ENCODE data around the gene AASDH.

The AASDH gene

DNA sequence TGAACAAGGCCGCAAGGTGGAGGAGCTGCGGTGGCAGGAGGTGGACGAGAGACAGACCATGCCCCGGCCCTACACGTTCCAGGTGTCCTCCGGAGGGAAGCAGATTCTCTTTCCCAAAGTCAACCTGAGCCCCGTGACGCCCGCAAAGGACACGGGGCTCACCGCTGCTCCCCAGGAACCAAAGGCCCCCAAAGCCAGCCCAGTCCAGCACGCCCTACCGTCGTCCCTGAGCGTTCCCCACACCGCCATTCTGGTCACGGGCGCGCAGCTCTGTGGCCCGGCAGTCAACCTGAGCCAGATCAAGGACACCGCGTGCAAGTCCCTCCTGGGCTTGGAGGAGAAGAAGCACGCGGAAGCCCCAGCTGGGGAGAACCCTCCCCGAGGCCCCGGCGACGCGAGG, 72.2 kb downstream of the AASDH start:
- TF ChIP-seq, protein P1, sequence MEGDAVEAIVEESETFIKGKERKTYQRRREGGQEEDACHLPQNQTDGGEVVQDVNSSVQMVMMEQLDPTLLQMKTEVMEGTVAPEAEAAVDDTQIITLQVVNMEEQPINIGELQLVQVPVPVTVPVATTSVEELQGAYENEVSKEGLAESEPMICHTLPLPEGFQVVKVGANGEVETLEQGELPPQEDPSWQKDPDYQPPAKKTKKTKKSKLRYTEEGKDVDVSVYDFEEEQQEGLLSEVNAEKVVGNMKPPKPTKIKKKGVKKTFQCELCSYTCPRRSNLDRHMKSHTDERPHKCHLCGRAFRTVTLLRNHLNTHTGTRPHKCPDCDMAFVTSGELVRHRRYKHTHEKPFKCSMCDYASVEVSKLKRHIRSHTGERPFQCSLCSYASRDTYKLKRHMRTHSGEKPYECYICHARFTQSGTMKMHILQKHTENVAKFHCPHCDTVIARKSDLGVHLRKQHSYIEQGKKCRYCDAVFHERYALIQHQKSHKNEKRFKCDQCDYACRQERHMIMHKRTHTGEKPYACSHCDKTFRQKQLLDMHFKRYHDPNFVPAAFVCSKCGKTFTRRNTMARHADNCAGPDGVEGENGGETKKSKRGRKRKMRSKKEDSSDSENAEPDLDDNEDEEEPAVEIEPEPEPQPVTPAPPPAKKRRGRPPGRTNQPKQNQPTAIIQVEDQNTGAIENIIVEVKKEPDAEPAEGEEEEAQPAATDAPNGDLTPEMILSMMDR (IDR thresholded peaks at IDR 0.05; ENCODE audit: low read depth, low read length, missing control alignments), result no peak
- no peak for DNase-seq (ENCODE audit: low read depth)
- no peak overlapping the region for H3K4me3 ChIP-seq (ENCODE audit: low read depth, low read length)
- in situ Hi-C loops (cut with HindIII; ENCODE audit: low sequenced_read_pairs), result no loop called here

DNA sequence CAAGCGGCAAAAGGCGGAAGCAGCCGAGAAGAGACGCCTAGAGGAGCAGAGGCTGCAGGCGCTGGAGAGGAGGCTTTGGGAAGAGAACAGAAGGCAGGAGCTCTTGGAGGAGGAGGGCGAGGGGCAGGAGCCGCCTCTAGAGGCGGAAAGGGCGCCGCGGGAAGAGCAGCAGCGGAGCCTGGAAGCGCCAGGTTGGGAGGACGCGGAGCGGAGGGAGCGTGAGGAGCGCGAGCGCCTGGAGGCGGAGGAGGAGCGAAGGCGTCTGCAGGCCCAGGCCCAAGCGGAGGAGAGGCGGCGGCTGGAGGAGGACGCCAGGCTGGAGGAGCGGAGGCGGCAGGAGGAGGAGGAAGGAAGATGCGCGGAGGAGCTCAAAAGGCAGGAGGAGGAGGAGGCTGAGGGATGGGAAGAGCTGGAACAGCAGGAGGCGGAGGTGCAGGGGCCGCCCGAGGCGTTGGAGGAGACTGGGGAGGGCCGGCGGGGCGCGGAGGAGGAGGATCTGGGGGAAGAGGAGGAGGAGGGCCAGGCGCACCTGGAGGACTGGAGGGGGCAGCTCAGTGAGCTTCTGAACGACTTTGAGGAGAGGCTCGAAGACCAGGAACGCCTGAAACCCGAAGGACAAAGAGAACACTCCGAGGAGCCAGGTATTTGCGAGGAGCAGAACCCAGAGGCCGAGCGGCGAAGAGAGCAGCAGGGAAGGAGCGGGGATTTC, 72.9 kb downstream of the AASDH start:
- TF ChIP-seq, protein P1 (IDR thresholded peaks at IDR 0.05; ENCODE audit: low read depth, low read length, missing control alignments), result no peak
- no peak overlapping the region for H3K4me3 ChIP-seq (ENCODE audit: low read depth, low read length)
- no peak for DNase-seq (ENCODE audit: low read depth)
- in situ Hi-C loops (cut with HindIII; ENCODE audit: low sequenced_read_pairs), result no loop called here

DNA sequence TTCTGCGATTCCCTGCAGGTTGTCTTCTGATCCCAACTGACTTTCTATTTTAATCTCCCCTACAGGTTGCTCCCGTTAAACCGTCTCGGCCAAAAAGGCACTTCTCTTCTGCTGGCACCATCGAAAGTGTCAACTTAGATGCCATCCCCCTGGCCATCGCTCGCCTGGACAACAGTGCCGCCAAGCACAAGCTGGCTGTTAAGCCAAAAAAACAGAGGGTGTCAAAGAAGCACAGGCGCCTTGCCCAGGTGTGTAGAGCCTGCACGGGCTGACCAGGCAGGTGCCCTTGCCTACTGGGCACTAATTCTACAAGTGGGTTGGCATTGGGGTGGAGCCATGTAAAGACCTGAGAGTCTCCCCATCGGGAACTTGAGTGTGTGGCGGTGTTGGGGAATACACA, 74.2 kb downstream of the AASDH start:
- in situ Hi-C loops (cut with HindIII; ENCODE audit: low sequenced_read_pairs), result no loop called here
- TF ChIP-seq, protein P1 (IDR thresholded peaks at IDR 0.05; ENCODE audit: low read depth, low read length, missing control alignments), result no peak
- no peak overlapping the region for H3K4me3 ChIP-seq (ENCODE audit: low read depth, low read length)
- no peak for DNase-seq (ENCODE audit: low read depth)

DNA sequence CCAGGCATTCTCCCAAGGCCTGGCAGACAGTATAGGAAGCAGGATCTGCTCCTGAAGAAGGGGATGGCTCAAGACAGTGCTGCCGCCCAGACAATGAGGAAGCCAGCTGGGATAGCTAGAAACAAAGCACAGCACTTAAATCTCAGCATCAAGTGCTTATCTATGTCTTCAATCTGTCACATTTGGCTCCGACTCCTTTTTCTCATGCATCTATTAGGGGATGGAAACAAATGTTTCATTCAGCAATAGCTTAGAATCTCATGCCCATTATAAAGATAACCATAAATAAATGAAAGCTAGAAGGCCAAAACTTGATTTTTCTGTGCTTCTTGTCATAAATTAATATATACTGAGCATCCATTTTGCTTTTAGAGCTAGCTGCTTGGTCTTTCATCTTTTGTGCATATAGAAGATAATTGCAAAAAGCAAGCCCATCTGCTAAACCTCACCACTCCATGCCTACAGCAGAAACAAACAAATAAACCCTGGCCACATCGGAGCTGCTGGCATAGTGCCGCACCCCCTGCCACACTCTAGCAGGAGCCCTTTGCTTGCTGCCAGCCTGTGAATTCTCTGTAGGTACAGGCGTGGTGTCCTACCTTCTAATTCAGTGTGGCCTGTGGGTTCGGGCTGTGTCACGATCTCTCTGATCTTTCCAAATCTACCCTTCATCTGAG, 75.9 kb downstream of the AASDH start:
- no peak overlapping the region for H3K4me3 ChIP-seq (ENCODE audit: low read depth, low read length)
- TF ChIP-seq, protein P1 (IDR thresholded peaks at IDR 0.05; ENCODE audit: low read depth, low read length, missing control alignments), result no peak
- in situ Hi-C loops (cut with HindIII; ENCODE audit: low sequenced_read_pairs), result no loop called here
- no peak for DNase-seq (ENCODE audit: low read depth)

DNA sequence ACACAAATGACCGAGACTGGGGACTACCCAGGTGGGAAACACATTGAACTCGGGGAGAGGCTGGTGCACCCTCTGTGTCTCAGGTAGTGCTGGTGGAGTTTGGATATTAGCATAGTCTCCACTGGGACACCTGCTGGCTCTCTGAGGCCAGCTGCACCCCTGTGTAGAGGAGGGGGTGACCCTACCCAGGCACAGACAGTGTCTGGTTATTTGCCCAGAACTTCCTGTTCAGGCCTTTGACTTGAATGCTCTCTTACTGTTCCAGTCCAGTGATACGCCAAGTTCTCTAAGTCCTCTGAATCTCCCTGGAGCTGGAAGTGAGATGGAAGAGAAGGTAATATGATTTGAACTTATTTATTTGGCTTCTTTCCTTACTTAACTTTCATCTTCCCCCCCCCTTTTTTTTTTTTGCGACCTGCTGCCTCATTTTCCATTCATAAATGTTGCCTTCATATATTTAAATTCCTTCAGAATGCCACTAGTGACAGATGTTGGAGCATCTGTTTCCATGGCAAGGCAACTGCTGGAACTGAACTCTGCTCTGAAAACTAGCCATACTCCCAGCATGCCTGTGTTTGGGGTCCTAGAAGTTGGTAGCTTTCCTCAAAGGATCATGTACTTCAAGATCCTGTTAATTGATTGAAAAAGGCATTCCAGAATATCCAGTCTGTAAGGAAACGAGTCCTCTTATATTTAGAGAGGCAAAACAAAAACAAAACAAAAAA, 76.7 kb downstream of the AASDH start:
- H3K4me3 ChIP-seq (ENCODE audit: low read depth, low read length), result no peak overlapping the region
- in situ Hi-C loops (cut with HindIII; ENCODE audit: low sequenced_read_pairs), result no loop called here
- no peak for DNase-seq (ENCODE audit: low read depth)
- TF ChIP-seq, protein P1 (IDR thresholded peaks at IDR 0.05; ENCODE audit: low read depth, low read length, missing control alignments), result no peak

DNA sequence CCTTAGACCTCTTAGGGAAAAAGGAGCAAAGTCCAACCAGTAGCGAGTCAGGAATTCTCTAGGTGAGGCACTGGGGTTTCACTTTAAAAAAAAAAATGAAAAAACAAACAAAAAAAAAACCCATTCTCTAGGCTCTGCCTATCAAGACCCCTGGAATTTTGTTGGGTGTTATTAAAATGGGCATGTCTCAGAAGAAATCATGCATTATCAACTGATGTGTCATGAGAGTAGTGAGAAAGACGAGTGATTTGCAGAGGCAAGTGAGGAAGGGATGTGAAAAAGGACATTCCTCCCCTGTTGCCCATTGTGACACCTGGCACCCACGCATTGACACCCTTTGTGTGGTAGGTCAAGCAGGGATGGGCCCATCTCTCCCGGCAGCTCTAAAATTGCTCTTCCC, 78.9 kb downstream of the AASDH start:
- in situ Hi-C loops (cut with HindIII; ENCODE audit: low sequenced_read_pairs), result no loop called here
- TF ChIP-seq, protein P1 (IDR thresholded peaks at IDR 0.05; ENCODE audit: low read depth, low read length, missing control alignments), result no peak
- no peak for DNase-seq (ENCODE audit: low read depth)
- no peak overlapping the region for H3K4me3 ChIP-seq (ENCODE audit: low read depth, low read length)
